ENCODE data around the gene NXPH1. TPM values are rescaled to one million over a fixed set of nuclear protein-coding genes. Genes with fewer than 3 reads are reported as not detected.
A peak's percentile ranks its signal among the peaks of the same experiment; 100 is the strongest.

The NXPH1 gene
- total RNA-seq, 2 donors from 2014 or later, result 0.24 TPM; not detected in 1

GRCh38 chr7:8387551-8388256 is 45.7 kb upstream of the NXPH1 start:
- Histone ChIP-seq H3K4me1 (ENCODE audit: control insufficient read depth, insufficient read depth, low read length) (peaks cover 6% of the 10 kb centered on the region), H3K4me3 (ENCODE audit: low read length) (no peak overlapping the region), H3K27ac (ENCODE audit: low read depth, low read length) (no peak overlapping the region), H3K9me3 (ENCODE audit: control insufficient read depth, low read length) (no peaks in the 10 kb centered on the region), H3K9ac (ENCODE audit: extremely low read depth, low read length, poor library complexity, severe bottlenecking) (no peak overlapping the region), H3K36me3 (ENCODE audit: control insufficient read depth, insufficient read depth, low read length) (no peaks in the 10 kb centered on the region), H3K27me3 (ENCODE audit: control insufficient read depth, insufficient read depth, low read length, poor library complexity, severe bottlenecking) (peaks cover 5% of the 10 kb centered on the region)
- DNase-seq, result no peak
- H3K27me3 Mint-ChIP-seq (ENCODE audit: insufficient read depth), result no peaks in the 10 kb centered on the region
- no peak overlapping the region for H3K4me3 Mint-ChIP-seq
- H3K4me1 Mint-ChIP-seq, result peaks cover 44% of the 10 kb centered on the region
- no peak for TF ChIP-seq CTCF (conservative IDR thresholded peaks at IDR 0.05)
- WGBS, 2 experiments (ENCODE audit: insufficient coverage in 1 of 2, insufficient read length in 1 of 2), result 93 to 96% methylated on average over 6 to 7 of the region's 7 CpGs
- no peaks in the 10 kb centered on the region for H3K9me3 Mint-ChIP-seq
- no peaks in the 10 kb centered on the region for H3K36me3 Mint-ChIP-seq (ENCODE audit: low read depth)
- H3K27ac Mint-ChIP-seq, result no peak overlapping the region

DNA sequence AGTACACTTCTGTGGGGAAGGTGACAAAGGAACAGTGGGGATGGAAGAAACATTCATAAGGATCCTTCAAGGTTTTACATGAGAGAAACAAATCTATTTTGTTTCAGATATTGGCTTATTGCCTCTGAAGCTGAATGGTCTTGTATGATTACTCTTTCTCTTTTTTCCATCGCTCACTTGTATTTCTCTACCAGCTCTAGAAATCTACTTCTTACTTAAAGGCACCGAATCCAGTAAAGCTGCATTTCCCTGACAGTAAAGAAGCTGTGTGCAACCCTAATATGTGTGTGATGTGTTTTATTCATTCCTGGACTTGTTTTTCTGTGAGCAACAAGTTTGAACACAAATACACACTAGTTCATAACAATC is 45.2 kb upstream of the NXPH1 start:
- peaks cover 44% of the 10 kb centered on the region for H3K4me1 Mint-ChIP-seq
- H3K4me3 Mint-ChIP-seq, result no peak overlapping the region
- H3K9me3 Mint-ChIP-seq, result no peaks in the 10 kb centered on the region
- H3K4me1 ChIP-seq (ENCODE audit: control insufficient read depth, insufficient read depth, low read length), result peaks cover 6% of the 10 kb centered on the region
- H3K27ac ChIP-seq (ENCODE audit: low read depth, low read length), result no peak overlapping the region
- peaks cover 5% of the 10 kb centered on the region for H3K27me3 ChIP-seq (ENCODE audit: control insufficient read depth, insufficient read depth, low read length, poor library complexity, severe bottlenecking)
- H3K36me3 Mint-ChIP-seq (ENCODE audit: low read depth), result no peaks in the 10 kb centered on the region
- H3K9me3 ChIP-seq (ENCODE audit: control insufficient read depth, low read length), result no peaks in the 10 kb centered on the region
- no peak overlapping the region for H3K27ac Mint-ChIP-seq
- 84% methylated on average over 2 of the region's 2 CpGs; no CpG with 5 or more reads in 1 of the 2 experiments for WGBS, 2 experiments (ENCODE audit: insufficient coverage in 1 of 2, insufficient read length in 1 of 2)
- H3K36me3 ChIP-seq (ENCODE audit: control insufficient read depth, insufficient read depth, low read length), result no peaks in the 10 kb centered on the region
- H3K27me3 Mint-ChIP-seq (ENCODE audit: insufficient read depth), result no peaks in the 10 kb centered on the region
- H3K9ac ChIP-seq (ENCODE audit: extremely low read depth, low read length, poor library complexity, severe bottlenecking), result no peak overlapping the region
- no peak for TF ChIP-seq CTCF (conservative IDR thresholded peaks at IDR 0.05)
- no peak for DNase-seq
- H3K4me3 ChIP-seq (ENCODE audit: low read length), result no peak overlapping the region

- peak overlapping the region; percentile 56 for H3K4me3 ChIP-seq (ENCODE audit: low read length)
- Mint-ChIP-seq H3K27me3 (ENCODE audit: insufficient read depth) (no peaks in the 10 kb centered on the region), H3K4me3 (peak overlapping the region; percentile 38)
These were observed 43.7 kb upstream of the NXPH1 start for GRCh38 chr7:8389593-8390261.

More at GRCh38 chr7:8389593-8390261, 43.7 kb upstream of the NXPH1 start:
- peak; percentile 93 for DNase-seq
- Histone ChIP-seq H3K9me3 (ENCODE audit: control insufficient read depth, low read length) (no peaks in the 10 kb centered on the region), H3K4me1 (ENCODE audit: control insufficient read depth, insufficient read depth, low read length) (peaks cover 6% of the 10 kb centered on the region), H3K27ac (ENCODE audit: low read depth, low read length) (no peak overlapping the region), H3K27me3 (ENCODE audit: control insufficient read depth, insufficient read depth, low read length, poor library complexity, severe bottlenecking) (peaks cover 5% of the 10 kb centered on the region), H3K9ac (ENCODE audit: extremely low read depth, low read length, poor library complexity, severe bottlenecking) (no peak overlapping the region), H3K36me3 (ENCODE audit: control insufficient read depth, insufficient read depth, low read length) (no peaks in the 10 kb centered on the region)
- no peak for TF ChIP-seq CTCF (conservative IDR thresholded peaks at IDR 0.05)
- H3K27ac Mint-ChIP-seq, result no peak overlapping the region
- H3K9me3 Mint-ChIP-seq, result no peaks in the 10 kb centered on the region
- H3K4me1 Mint-ChIP-seq, result peaks cover 43% of the 10 kb centered on the region
- 44 to 59% methylated on average over 4 to 10 of the region's 10 CpGs for WGBS, 2 experiments (ENCODE audit: insufficient coverage in 1 of 2, insufficient read length in 1 of 2)
- no peaks in the 10 kb centered on the region for H3K36me3 Mint-ChIP-seq (ENCODE audit: low read depth)
